Measurements from ENCODE around the gene LRRC25. TPM values are rescaled to one million over a fixed set of nuclear protein-coding genes. Genes with fewer than 3 reads are reported as not detected.

Gene LRRC25
- total RNA-seq, 3 donors from 2014 or later = 3.9 to 27.2 (median 7.2) TPM

DNA sequence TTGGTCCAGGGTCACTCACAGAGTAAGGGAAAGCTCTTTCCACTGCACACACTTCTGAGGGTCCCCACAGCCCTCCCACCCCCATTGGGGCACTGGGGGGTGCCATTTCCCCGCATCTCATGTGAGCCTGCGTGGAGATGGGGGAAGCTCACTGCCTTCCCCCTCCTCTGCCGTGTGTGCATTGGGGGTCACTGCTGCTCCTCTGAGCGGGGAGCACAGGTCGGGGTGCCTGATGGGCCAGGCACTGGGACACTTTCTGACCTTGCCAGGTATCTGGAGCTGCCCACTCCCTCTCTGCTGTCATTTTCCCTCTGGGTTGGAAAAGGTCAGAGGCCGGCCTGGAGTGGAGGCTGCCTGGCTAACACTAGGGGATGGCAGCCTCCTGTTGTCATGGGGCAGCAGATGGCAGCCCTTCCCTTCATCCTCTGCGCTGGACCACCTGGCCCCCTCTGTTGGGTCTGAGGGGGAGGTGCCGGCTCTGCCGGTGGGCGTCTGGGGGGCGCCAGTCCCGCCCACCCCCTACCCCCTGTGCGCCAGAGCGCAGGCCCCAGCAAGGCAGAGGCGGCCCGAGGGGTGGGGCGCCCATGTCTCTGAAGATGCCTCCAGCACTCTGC lies 30.9 kb upstream of the LRRC25 start:
- DNase-seq (ENCODE audit: low spot score in 2 of 2) = no peak
- Histone ChIP-seq H3K4me3 (no peak overlapping the region), H3K9me3 (no peaks in the 10 kb centered on the region), H3K27me3 (no peaks in the 10 kb centered on the region), H3K36me3 (no peaks in the 10 kb centered on the region), H3K27ac (peak overlapping the region; percentile 35 to 82), H3K4me1 (peaks cover 0 to 12% of the 10 kb centered on the region in 2 donors)
- no peak for TF ChIP-seq POLR2AphosphoS5 (IDR thresholded peaks at IDR 0.05)
- TF ChIP-seq, protein P1, sequence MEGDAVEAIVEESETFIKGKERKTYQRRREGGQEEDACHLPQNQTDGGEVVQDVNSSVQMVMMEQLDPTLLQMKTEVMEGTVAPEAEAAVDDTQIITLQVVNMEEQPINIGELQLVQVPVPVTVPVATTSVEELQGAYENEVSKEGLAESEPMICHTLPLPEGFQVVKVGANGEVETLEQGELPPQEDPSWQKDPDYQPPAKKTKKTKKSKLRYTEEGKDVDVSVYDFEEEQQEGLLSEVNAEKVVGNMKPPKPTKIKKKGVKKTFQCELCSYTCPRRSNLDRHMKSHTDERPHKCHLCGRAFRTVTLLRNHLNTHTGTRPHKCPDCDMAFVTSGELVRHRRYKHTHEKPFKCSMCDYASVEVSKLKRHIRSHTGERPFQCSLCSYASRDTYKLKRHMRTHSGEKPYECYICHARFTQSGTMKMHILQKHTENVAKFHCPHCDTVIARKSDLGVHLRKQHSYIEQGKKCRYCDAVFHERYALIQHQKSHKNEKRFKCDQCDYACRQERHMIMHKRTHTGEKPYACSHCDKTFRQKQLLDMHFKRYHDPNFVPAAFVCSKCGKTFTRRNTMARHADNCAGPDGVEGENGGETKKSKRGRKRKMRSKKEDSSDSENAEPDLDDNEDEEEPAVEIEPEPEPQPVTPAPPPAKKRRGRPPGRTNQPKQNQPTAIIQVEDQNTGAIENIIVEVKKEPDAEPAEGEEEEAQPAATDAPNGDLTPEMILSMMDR (IDR thresholded peaks at IDR 0.05) = no peak
- TF ChIP-seq POLR2A (IDR thresholded peaks at IDR 0.05) = no peak
- intact Hi-C loops (cut with DNase I; ENCODE audit: low total_unique reads) = no loop called here

DNA sequence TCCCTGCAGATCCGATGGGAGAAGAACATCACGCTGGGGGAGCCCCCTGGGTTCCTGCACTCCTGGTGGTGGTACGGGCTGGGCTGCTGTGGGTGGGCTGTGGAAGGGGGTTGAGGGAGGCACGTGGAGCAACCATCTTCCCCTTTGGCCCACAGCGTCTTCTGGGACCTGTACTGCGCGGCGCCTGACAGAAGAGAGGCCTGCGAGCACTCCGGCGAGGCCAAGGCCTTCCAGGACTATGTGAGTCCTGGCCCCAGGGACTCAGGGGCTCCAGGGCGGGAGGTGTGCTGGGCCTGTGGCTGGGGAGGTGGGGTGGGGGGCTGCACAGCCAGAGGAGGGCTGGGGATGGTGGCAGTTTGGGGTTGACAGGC lies 30.3 kb upstream of the LRRC25 start:
- Histone ChIP-seq H3K36me3 (no peaks in the 10 kb centered on the region), H3K4me3 (no peak overlapping the region), H3K27me3 (no peaks in the 10 kb centered on the region), H3K4me1 (peaks cover 0 to 7% of the 10 kb centered on the region in 2 donors), H3K27ac (peak overlapping the region in 1 of 2 donors; percentile 82), H3K9me3 (no peaks in the 10 kb centered on the region)
- no peak for DNase-seq (ENCODE audit: low spot score in 2 of 2)
- TF ChIP-seq POLR2A (IDR thresholded peaks at IDR 0.05) = no peak
- TF ChIP-seq POLR2AphosphoS5 (IDR thresholded peaks at IDR 0.05) = no peak
- TF ChIP-seq, protein P1 (IDR thresholded peaks at IDR 0.05) = no peak
- intact Hi-C loops (cut with DNase I; ENCODE audit: low total_unique reads) = no loop called here

DNA sequence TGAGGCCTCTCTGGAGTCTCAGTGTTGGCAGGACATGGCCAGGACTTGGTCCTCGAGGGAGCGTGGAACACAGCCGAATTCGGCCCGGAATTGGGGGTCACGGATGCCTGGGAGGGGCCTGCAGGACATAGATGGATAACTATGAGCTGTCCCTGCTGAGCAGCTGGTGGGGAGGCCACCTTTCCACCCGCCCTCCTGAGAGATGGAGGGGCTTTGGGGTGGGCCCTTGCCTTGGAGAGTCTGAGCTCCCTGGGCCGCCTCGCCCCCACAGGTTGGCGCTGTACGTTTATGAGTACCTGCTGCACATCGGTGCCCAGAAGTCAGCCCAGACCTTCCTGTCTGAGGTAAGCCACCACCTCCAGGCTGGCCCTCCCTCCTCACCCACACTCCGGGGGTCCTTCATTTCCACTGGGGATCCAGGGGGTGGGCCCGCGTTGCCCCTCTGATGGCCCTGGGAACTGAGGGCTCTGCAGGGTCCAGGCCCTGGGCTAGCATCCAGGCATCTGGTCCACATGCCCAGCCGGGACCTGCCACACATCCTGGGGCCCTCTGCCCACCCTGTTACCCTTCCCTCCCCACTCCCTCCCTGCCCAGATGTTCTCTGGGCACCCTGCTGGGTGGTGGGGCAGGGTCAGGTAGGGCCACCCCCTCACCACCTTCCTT lies 29.8 kb upstream of the LRRC25 start:
- DNase-seq (ENCODE audit: low spot score in 2 of 2) = no peak
- no peaks in the 10 kb centered on the region for H3K27me3 ChIP-seq
- no peaks in the 10 kb centered on the region for H3K36me3 ChIP-seq
- TF ChIP-seq, protein P1 (IDR thresholded peaks at IDR 0.05) = no peak
- no peak for TF ChIP-seq POLR2AphosphoS5 (IDR thresholded peaks at IDR 0.05)
- no peak for TF ChIP-seq POLR2A (IDR thresholded peaks at IDR 0.05)
- no peaks in the 10 kb centered on the region for H3K9me3 ChIP-seq
- H3K27ac ChIP-seq = peak overlapping the region in 1 of 2 donors; percentile 82
- H3K4me3 ChIP-seq = no peak overlapping the region
- intact Hi-C loops (cut with DNase I; ENCODE audit: low total_unique reads) = no loop called here
- H3K4me1 ChIP-seq = peaks cover 0 to 6% of the 10 kb centered on the region in 2 donors

DNA sequence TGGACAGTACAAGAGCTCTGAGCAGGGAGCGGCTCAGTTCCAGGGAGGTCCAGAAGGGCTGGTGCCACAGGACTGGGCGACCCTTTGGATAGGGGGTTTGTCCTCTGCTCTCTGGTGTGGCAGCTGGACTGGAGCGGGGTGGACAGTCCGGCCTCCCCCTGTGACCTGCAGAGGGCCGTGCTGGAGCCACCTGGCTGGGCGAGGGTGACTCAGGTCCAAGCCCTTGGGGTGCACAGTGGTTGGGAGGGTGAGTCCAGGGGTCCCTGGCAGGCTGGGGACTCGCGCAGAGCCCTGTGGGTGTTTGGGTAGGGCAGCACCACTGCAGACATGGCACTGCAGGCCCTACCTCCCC lies 29.0 kb upstream of the LRRC25 start:
- no peaks in the 10 kb centered on the region for H3K9me3 ChIP-seq
- peak overlapping the region in 1 of 3 donors; percentile 19 for H3K4me3 ChIP-seq
- DNase-seq (ENCODE audit: low spot score in 2 of 2) = no peak
- no peaks in the 10 kb centered on the region for H3K27me3 ChIP-seq
- TF ChIP-seq, protein P1 (IDR thresholded peaks at IDR 0.05) = no peak
- TF ChIP-seq POLR2AphosphoS5 (IDR thresholded peaks at IDR 0.05) (no peak), POLR2A (IDR thresholded peaks at IDR 0.05) (no peak)
- no peaks in the 10 kb centered on the region for H3K36me3 ChIP-seq
- H3K4me1 ChIP-seq = peaks cover 0 to 9% of the 10 kb centered on the region in 2 donors
- H3K27ac ChIP-seq = peak overlapping the region; percentile 40 to 82
- intact Hi-C loops (cut with DNase I; ENCODE audit: low total_unique reads) = no loop called here

Data from breast epithelium (tissue), 4 donors.